Erythroblast (primary cell): ENCODE measurements around the gene TEX26.

Experiments used
- DNase-seq, 2 experiments: peaks; one replicate each; lab custom pipeline; 2025; lab: John Stamatoyannopoulos, UW
- GATA1 ChIP-seq: IDR thresholded peaks from 2 replicates; pipeline ENCODE4 v1.6.1; 2011; ENCODE audit warnings: low read depth, mild to moderate bottlenecking, control low read depth, low read length, moderate library complexity
- POLR2A ChIP-seq: IDR thresholded peaks from 2 replicates; pipeline ENCODE4 v1.6.1; 2011; ENCODE audit warnings: mild to moderate bottlenecking, low read length

TEX26 gene

DNA sequence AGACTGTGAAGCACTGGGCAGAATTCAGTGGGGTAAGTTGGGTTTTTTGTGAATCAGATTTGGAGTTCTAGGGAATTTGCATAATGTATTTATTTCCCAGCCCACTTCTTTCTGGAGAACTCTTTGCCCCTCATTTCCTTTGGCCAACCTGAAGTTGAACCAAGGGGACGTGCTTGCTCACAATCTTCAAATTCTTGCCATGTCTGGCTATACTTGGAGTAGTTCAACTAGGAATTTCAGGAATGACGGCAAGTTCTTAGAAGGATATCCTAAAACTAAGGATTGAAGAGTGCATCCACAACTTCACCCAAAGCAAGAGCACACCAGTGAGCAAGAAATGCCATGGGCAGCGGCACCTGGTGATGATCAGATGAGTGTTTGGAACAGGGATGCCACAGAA is 88.5 kb downstream of the TEX26 start:
- TF ChIP-seq POLR2A = no peak
- TF ChIP-seq GATA1 = no peak
- DNase-seq = no peak

- DNase-seq = no peak
- no peak for TF ChIP-seq POLR2A
- TF ChIP-seq GATA1 = no peak
Observed at GRCh38 chr13:31022288-31022895, 89.9 kb downstream of the TEX26 start.

DNA sequence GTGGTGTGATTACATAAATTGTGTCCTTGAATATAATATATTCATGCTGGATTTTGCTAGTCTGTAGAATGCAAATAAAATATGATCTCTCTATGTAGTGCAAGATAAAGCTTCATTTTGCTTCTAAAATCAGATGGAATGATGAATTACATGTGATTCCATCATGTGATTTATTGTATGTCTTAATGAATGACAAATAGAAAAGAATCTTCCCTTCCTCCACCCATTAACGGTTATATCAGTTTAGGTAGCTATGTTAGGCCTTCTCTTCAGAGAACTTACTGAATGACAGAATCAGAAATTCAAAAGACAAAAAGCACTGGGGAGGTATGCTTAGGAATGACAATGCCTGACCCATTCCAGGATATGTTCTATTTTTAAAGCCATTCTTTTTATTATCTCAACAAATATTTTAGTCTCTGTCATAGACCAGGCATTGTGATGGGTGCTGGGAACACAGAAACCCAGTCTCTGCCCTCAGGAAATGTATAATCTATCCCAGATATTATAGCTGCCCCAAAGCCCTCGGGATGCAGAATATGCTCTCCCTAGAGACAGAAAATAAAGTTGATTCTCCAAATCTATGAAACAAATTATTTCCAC is 90.6 kb downstream of the TEX26 start:
- no peak for DNase-seq

More for the DNA sequence above, 90.6 kb downstream of the TEX26 start:
- TF ChIP-seq GATA1 (no peak), POLR2A (no peak)
